22Rv1 (cell line): Measurements from ENCODE around the gene CDHR5.

Source experiments
- ZFX ChIP-seq: fragments of 450-650 bp; IDR thresholded peaks from 2 replicates; pipeline ENCODE4 v1.6.1; 2017; ENCODE audit warnings: antibody characterized with exemption, borderline replicate concordance
- TF ChIP-seq, protein P1 (sequence below): fragments of 450-650 bp; IDR thresholded peaks from 2 replicates; pipeline ENCODE4 v1.5.1; 2017; ENCODE audit warnings: mild to moderate bottlenecking

- TF ChIP-seq, protein P1, sequence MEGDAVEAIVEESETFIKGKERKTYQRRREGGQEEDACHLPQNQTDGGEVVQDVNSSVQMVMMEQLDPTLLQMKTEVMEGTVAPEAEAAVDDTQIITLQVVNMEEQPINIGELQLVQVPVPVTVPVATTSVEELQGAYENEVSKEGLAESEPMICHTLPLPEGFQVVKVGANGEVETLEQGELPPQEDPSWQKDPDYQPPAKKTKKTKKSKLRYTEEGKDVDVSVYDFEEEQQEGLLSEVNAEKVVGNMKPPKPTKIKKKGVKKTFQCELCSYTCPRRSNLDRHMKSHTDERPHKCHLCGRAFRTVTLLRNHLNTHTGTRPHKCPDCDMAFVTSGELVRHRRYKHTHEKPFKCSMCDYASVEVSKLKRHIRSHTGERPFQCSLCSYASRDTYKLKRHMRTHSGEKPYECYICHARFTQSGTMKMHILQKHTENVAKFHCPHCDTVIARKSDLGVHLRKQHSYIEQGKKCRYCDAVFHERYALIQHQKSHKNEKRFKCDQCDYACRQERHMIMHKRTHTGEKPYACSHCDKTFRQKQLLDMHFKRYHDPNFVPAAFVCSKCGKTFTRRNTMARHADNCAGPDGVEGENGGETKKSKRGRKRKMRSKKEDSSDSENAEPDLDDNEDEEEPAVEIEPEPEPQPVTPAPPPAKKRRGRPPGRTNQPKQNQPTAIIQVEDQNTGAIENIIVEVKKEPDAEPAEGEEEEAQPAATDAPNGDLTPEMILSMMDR: no peak
- TF ChIP-seq ZFX: no peak
Observed at GRCh38 chr11:598005-598680, 26.6 kb downstream of the CDHR5 start.
